SK-N-SH (cell line): ENCODE results near the gene AAMP.

ENCODE experiments used
- EZH2phosphoT487 ChIP-seq: fragments of 200-600 bp; sonication (generic); IDR thresholded peaks from 2 replicates; pipeline ENCODE4 v1.6.1; 2017; ENCODE audit warnings: low read depth, mixed run types, mild to moderate bottlenecking, antibody characterized with exemption, moderate library complexity, borderline replicate concordance
- POLR2AphosphoS5 ChIP-seq: IDR thresholded peaks from 2 replicates; pipeline ENCODE4 v1.6.1; 2012; ENCODE audit warnings: low read depth, low read length

DNA sequence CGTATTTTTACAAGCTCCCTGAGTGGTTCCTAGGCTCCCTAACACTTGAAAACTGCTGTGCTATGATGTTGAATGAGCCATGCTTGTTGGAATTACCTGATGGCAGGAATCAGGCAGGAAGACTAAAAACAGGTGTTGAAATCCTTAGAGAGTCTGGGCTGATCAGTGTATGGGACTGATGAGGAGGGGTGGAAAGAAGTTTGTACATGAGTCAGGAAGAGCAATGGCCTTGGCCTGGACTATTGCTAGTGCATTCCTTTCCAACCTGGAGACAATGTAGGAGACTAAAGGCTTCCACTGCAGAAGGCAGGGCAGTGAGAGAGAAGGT lies 47.3 kb upstream of the AAMP start:
- TF ChIP-seq EZH2phosphoT487 (no peak), POLR2AphosphoS5 (no peak)
